Adrenal gland (tissue), 5 donors: ENCODE data around the gene SP3.

Source experiments
- POLR2A ChIP-seq, 2 donors: fragments of 450-650 bp; IDR thresholded peaks; one replicate each; pipeline ENCODE4 v1.6.1; 2017; ENCODE audit warnings: antibody characterized with exemption in 2 of 2, mild to moderate bottlenecking in 2 of 2, moderate library complexity in 1 of 2
- TF ChIP-seq, protein P1 (sequence below), 6 experiments: fragments of 450-650 bp in 4 of 6; fragments of 200-600 bp in 2 of 6; sonication (generic) in 1 of 6; IDR thresholded peaks; 1 replicate in 5 of 6; 2 replicates in 1 of 6; pipeline versions ENCODE4 v1.5.1 to v1.8.0; 2016 to 2021; ENCODE audit warnings: antibody characterized with exemption in 6 of 6, mild to moderate bottlenecking in 2 of 6, moderate library complexity in 1 of 6
- donor health status: DM: no; HTN: no; CAD: no.

DNA sequence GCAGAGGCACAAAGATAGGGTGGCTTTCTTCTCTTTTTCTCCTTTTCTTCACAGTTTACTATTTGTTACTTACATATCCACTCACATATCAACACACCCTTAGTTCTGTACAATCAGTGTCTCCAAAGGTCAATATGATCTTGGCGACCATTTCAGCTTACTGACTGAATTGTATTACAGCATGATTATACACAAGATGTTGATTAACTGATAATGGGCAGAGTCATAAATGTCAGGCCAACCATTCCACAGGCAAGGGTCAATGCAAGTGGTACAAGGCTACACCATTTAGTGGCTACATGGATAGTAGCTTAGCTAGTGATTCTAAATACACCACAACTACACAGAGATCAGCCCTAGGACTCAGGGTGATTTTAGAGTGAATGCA is 20.4 kb upstream of the SP3 start:
- TF ChIP-seq, protein P1, sequence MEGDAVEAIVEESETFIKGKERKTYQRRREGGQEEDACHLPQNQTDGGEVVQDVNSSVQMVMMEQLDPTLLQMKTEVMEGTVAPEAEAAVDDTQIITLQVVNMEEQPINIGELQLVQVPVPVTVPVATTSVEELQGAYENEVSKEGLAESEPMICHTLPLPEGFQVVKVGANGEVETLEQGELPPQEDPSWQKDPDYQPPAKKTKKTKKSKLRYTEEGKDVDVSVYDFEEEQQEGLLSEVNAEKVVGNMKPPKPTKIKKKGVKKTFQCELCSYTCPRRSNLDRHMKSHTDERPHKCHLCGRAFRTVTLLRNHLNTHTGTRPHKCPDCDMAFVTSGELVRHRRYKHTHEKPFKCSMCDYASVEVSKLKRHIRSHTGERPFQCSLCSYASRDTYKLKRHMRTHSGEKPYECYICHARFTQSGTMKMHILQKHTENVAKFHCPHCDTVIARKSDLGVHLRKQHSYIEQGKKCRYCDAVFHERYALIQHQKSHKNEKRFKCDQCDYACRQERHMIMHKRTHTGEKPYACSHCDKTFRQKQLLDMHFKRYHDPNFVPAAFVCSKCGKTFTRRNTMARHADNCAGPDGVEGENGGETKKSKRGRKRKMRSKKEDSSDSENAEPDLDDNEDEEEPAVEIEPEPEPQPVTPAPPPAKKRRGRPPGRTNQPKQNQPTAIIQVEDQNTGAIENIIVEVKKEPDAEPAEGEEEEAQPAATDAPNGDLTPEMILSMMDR (IDR thresholded peaks at IDR 0.05) = no peak
- no peak for TF ChIP-seq POLR2A (IDR thresholded peaks at IDR 0.05)
